Measurements from ENCODE around the gene RSBN1L.

DNA sequence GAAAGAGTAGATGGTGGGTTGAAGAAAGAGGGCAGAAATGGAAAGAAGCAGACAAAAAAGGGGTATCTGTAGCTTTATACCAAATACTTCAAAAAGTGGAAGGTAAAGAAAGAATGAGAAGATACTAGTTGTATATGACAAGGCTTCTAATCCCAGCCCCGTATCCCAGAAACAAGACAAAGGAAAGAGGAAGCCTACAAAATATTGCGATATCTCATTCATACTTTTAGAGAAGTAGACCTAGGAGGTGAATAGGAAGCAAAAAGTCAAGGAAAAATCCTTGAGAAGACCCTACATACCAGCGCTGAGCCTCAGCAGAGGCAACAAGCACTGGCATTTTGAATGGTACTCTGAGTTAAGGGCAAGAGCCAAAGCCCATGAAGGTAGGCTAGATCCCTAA is 128.9 kb downstream of the RSBN1L start:
- TF ChIP-seq, protein P1, sequence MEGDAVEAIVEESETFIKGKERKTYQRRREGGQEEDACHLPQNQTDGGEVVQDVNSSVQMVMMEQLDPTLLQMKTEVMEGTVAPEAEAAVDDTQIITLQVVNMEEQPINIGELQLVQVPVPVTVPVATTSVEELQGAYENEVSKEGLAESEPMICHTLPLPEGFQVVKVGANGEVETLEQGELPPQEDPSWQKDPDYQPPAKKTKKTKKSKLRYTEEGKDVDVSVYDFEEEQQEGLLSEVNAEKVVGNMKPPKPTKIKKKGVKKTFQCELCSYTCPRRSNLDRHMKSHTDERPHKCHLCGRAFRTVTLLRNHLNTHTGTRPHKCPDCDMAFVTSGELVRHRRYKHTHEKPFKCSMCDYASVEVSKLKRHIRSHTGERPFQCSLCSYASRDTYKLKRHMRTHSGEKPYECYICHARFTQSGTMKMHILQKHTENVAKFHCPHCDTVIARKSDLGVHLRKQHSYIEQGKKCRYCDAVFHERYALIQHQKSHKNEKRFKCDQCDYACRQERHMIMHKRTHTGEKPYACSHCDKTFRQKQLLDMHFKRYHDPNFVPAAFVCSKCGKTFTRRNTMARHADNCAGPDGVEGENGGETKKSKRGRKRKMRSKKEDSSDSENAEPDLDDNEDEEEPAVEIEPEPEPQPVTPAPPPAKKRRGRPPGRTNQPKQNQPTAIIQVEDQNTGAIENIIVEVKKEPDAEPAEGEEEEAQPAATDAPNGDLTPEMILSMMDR (conservative IDR thresholded peaks at IDR 0.05; ENCODE audit: low read depth, low read length): no peak
- no peak for TF ChIP-seq EZH2 (IDR thresholded peaks at IDR 0.05; ENCODE audit: borderline replicate concordance, low read depth, low read length, poor library complexity, severe bottlenecking)
